DMS153 treated with DMSO at 0.1 percent for 48 hours (cell line): Measurements from ENCODE around the gene RAPGEF1.
A peak's percentile ranks its signal among the peaks of the same experiment; 100 is the strongest.

Experiments
- DNase-seq: peaks from one replicate; lab custom pipeline; 2025; ENCODE audit not compliant: unreplicated experiment; lab: John Stamatoyannopoulos, UW

The RAPGEF1 gene, protein sequence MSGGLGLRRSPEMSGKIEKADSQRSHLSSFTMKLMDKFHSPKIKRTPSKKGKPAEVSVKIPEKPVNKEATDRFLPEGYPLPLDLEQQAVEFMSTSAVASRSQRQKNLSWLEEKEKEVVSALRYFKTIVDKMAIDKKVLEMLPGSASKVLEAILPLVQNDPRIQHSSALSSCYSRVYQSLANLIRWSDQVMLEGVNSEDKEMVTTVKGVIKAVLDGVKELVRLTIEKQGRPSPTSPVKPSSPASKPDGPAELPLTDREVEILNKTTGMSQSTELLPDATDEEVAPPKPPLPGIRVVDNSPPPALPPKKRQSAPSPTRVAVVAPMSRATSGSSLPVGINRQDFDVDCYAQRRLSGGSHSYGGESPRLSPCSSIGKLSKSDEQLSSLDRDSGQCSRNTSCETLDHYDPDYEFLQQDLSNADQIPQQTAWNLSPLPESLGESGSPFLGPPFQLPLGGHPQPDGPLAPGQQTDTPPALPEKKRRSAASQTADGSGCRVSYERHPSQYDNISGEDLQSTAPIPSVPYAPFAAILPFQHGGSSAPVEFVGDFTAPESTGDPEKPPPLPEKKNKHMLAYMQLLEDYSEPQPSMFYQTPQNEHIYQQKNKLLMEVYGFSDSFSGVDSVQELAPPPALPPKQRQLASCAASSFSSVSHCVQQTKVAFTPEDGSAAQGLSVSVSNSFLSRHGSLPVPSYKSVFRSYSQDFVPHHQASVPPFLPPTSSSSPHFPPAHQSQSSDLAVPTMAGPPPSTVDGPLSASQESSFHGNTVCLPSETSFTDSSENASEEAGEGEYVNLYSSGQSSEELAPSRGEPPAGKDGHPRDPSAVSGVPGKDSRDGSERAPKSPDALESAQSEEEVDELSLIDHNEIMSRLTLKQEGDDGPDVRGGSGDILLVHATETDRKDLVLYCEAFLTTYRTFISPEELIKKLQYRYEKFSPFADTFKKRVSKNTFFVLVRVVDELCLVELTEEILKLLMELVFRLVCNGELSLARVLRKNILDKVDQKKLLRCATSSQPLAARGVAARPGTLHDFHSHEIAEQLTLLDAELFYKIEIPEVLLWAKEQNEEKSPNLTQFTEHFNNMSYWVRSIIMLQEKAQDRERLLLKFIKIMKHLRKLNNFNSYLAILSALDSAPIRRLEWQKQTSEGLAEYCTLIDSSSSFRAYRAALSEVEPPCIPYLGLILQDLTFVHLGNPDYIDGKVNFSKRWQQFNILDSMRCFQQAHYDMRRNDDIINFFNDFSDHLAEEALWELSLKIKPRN (N-terminal part only)

GRCh38 chr9:131739959-131740648 lies at the start of gene RAPGEF1:
TSS of gene RAPGEF1 (minus strand) at chr9:131740076. CDS start at chr9:131739830, 246 bp downstream.
- peak; percentile 15 for DNase-seq

DNA sequence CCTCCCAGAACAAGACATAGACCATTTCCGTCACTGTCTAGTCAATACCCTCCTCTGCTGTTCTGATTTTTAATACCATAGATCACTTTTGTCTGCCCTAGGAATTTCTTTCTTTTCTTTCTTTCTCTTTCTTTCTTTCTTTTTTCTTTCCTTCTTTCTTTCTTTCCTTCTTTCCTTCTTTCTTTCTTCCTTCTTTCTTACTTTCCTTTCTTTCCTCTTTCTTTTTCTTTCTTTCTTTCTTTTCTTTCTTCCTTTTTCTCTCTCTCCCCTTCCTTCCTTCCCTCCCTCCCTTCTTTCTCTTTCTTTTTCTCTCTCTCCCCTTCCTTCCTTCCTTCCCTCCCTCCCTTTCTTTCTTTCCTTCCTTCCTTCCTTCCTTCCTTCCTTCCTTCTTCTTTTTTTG lies 49.0 kb upstream of the RAPGEF1 start:
- DNase-seq = no peak

DNA sequence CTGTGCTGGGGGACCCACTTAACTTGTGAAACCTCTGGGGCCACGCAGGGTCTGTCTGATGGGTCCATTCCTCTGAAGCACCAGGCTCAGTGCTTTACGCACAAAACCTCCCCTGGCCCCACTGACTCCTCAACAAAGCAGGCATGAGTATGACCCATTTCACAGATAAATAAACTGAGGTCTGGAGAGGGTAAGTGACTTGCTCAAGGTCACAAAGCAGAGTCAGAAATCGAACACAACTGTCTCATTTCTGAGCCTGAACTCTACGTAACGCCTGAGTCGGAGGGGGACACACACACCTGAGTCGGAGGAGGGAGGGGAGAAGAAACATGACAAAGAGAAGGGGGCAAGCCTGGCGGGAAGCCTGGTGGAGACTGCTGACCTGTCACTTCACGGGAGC lies 48.0 kb upstream of the RAPGEF1 start:
- DNase-seq = no peak

- no peak for DNase-seq
Measured at GRCh38 chr9:131784748-131785501, 45.0 kb upstream of the RAPGEF1 start.

DNA sequence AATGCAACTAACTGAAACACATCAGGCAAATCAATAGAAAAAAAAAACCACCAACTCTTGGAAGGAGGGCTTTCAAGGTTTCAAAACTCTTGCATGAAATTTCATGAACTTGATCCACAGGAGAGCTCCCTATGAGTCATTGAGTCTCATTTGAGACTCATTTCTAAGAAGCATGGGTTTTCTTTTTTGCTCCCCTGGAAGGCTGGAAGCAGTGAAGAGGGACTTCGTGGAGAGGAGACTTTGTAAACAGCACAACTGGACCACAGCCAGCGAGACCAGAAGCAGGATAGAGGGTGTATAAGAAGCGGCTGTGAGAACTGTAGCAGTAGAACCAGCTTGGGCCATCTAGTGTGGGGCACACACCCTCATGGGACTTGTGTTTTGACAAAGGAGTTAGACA lies 41.2 kb upstream of the RAPGEF1 start:
- no peak for DNase-seq

GRCh38 chr9:131776473-131776872 lies 36.6 kb upstream of the RAPGEF1 start:
- DNase-seq = no peak

- DNase-seq = no peak
Measured at GRCh38 chr9:131776036-131776435, 36.2 kb upstream of the RAPGEF1 start.

GRCh38 chr9:131774636-131775035 lies 34.8 kb upstream of the RAPGEF1 start:
- DNase-seq = no peak

GRCh38 chr9:131773911-131774379 lies 34.1 kb upstream of the RAPGEF1 start:
- DNase-seq = no peak

DNA sequence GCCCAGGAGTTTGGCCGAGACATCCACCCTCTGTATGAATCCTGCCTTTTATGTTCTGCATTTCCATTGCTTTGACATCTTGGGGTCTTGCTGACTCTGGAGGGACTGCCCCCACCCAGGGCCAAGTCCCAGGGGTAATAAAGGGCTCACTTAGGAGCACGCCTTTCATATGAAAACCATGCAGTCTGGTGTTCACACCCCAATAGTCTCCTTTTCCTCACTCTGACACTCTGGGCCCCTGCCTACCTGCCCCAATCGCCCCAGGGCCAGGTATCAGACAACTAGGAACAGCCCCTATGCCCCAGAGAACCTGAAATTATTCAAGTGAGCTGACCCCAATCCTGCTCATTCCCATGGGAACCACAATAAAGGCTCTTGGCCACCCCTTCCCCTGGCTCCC lies 33.1 kb upstream of the RAPGEF1 start:
- DNase-seq = no peak

- no peak for DNase-seq
Measured at GRCh38 chr9:131771646-131772045, 31.8 kb upstream of the RAPGEF1 start.

DNA sequence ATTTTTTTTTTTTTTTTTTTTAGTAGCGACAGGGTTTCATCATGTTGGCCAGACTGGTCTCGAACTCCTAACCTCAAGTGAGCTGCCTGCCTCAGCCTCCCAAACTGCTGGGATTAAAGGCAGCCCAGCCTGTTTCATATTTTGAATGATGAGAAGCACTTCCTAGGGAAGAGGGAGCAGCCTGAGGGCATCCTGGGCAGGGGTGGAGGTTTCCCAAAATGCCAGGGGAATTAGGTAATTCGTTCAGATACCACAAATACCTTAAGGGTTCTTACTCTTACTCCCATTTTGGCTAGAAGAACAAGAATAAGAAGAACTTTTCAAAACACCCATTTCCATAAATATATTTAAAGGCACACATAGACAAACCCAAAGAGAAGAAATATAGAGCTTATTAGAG lies 29.5 kb upstream of the RAPGEF1 start:
- DNase-seq = no peak

DNA sequence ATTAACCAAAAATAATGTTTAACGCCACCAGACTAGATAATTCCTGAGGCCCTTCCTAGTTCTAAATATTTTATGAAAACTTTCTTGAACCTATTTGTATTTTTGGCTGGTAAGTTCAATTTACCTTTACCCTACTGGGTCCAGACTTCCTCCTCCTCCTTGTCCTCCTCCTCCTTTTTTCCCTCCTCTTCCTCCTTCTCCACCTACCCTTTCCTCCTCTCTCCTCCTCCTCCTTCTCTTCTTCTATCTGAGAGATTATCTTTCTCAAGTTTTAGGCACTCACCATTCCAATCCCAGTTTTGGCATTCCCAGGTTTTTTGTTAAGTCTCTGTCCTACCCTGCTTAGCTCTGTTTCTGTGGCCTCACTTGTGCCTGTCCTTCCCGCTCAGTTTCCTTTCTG lies 24.7 kb upstream of the RAPGEF1 start:
- DNase-seq = no peak

- DNase-seq = peak; percentile 75
Measured at GRCh38 chr9:131762356-131762932, 22.6 kb upstream of the RAPGEF1 start.

- peak; percentile 23 for DNase-seq
Measured at GRCh38 chr9:131759017-131759647, 19.3 kb upstream of the RAPGEF1 start.

GRCh38 chr9:131757549-131757948 lies 17.7 kb upstream of the RAPGEF1 start:
- no peak for DNase-seq

GRCh38 chr9:131755541-131756198 lies 15.8 kb upstream of the RAPGEF1 start:
- DNase-seq = peak; percentile 89

GRCh38 chr9:131754846-131755245 lies 15.0 kb upstream of the RAPGEF1 start:
- DNase-seq = no peak
